ENCODE data around the gene NRF1.

The NRF1 gene

DNA sequence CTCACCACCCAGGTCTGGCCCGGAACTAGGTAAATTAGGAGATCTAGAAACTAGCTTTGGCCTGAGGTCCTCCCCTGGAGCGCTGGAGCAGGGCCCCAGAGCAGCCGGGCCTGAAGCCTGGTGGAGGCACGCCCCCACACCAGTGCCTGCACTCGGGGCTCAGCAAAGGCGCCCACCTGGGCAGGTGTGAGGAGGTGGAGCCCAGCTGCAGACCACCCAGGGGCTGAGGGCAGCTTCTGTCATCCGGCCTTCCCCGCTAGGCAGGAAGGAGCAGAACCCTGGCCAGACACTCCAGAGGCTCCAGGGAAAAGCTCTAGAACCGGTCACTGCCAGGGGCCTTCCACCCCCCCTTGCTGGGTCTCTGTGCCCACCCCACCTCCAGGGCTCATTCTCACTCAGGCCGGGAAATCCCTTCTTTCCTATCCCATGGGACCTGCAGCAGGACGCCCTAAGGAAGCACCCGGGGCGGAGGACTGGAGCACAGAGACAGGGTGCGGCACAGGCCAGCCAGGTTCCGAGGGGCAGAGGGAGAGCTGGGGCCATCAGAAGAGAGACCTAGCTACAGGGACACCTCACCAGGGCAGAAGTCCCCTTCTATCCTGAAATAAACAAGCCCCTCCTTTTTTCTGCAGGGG lies 161.2 kb downstream of the NRF1 start:
- DNase-seq = no peak

GRCh38 chr7:129773328-129773731 lies 161.8 kb downstream of the NRF1 start:
- no peak for DNase-seq

DNA sequence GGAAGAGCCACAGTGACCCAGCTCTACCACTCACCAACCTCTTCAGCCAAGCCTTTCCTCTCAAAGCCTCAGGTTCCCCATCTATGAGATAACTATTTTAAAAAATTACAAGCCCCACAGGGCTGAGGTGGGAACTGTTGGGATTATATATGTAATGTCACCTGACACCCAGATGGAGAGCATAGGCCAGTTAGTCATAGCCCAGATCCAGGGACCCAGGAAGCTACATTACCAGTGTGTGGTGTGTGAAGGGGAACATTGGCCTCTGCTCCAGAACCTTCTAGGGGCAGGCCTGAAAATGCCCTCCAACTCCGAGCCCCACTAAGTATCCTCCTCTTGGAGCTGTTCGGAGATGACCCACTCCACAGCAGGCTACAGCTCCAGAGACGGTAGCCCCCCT lies 162.4 kb downstream of the NRF1 start:
- DNase-seq = no peak

GRCh38 chr7:129774359-129774758 lies 162.8 kb downstream of the NRF1 start:
- no peak for DNase-seq

GRCh38 chr7:129774871-129775694 lies 163.6 kb downstream of the NRF1 start:
- no peak for DNase-seq

DNA sequence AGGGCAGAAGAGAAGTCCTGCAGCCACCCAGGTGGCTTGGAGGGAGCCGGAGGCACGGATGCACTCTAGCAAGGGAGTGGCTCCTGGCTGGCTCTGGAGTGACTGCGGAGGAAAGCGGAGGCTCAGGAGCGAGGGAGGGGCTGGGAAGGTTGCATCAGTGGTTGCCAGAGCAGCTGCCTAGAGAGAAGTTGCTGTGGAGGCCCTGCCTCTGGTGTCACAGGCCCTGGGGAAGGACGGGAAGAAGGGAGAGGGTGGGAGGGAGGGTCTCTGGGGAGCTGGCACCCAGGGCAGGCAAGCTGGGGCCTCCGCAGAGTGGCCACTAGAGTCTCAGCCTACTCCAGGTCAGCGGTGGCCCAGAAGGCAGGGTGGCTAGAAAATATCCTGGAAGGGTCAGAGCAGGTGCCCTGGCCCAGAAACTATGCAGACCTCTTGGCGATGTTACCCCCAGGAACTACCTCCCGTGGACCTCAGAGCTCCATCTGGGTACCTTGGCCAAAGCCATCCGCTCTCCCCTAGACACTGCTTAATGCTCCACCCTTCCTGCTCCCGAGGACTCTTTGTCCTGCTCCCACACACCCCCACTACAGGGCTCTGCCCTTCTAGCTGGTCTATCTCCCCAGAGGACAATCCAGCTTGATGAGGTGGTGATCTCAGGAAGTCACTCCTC lies 164.3 kb downstream of the NRF1 start:
- no peak for DNase-seq

GRCh38 chr7:129776362-129776722 lies 164.8 kb downstream of the NRF1 start:
- no peak for DNase-seq

DNA sequence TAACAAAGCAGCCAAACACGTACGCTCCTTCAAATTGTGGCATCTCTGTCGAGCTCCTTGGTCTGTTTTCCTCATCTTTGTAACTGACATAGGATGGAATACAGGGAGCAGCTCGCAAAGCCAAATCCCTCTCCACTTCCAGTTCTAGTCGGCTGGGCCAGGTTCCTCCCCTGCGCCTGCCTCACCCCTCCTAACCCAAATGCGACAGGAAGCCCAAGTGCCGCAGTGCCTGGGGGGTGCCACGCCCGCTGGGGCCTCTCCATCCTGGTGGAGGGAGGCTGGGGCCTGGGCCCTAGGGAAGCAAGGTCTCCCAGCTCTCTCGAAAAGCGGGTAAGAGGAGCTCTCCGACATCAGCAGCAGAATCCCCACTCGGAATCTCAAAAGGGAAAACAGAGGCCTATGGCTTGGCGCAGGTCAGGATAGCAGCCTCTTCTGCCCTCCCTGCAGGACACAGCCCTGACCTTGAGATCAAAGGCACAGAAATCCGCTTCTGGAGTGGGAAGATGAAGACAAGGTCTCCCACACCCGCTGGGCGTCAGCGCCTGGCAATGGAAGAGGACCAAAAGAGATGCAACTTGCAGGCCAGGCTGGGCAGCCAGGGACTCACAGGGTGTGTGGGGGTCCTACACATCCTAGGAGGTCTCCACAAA lies 165.8 kb downstream of the NRF1 start:
- DNase-seq = no peak

DNA sequence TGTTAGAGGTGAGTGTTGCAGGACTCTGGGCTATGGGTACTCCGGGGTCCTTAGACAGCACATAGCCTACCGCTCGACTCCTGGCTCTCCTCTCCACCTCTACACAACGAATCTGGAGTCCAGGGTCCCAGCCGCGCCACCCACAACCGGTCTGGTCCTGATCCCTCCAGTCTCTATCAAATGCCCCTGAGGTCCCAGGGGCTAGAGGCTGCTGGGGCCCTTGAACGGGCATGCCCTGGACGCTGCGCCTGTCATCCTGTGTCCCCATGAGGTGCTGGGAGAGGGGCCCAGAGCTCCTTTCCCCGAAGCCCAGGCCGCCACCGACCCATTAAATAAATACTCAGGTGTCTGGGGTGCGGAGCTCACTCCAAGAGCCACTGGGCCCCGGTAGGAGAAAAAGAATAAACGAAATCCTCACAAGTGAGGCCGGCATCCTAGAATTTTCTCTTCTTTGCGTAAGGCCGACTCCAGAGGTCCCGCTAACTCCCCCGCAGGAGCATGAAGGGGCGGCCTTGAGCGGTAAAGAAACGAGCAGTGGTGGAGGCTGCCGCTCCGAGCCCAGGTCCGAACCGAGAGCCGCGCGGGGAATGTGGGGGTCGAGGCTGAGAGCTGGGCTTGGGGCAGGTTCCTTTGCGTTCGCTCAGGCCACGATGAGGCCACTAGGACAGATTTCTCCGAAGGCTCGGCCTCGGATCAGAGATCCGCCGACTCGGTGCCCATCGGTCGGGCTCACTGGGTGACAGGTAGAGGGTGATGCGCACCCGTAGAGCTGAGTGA lies 166.7 kb downstream of the NRF1 start:
- no peak for DNase-seq

DNA sequence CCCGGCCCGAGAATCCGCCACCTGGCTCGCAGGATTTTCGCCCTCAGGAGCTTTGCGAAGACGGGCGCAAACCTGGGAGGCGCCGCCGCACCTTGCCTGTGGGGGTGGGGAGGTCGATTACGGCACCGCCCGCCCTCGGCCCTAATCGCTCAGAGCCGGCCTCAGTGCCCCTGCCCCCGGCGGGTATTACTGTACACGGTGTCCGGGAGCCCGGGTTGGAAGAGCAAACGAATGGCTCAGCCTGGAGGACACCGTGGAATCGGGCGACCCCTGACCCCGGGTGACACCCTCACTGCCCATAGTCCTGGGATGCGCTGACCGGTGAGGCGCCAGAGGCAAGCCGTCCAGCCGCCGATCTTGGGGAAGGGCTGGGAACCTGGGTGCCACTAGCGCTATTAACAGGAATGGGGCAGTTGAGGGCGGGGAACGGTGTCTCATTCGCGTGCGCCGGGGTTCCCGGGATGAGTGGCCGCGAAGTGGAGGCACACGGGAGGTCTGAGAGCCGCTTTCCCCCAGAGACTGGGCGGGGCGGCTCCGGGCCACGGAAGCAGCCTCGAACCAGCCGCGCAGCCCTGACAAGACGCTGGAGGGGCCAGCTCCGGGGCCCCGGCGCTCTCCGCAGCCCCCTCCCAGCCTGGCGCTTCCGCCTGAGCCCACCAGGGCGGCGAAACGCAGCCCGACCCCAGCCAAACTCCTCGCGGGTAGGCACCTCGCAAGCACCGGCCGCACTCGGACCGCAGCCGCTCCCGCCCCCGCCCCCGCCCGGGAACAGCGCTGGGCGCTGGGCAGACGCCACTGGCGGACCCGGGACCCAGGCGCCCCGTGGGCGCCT lies 167.5 kb downstream of the NRF1 start:
- DNase-seq = no peak

DNA sequence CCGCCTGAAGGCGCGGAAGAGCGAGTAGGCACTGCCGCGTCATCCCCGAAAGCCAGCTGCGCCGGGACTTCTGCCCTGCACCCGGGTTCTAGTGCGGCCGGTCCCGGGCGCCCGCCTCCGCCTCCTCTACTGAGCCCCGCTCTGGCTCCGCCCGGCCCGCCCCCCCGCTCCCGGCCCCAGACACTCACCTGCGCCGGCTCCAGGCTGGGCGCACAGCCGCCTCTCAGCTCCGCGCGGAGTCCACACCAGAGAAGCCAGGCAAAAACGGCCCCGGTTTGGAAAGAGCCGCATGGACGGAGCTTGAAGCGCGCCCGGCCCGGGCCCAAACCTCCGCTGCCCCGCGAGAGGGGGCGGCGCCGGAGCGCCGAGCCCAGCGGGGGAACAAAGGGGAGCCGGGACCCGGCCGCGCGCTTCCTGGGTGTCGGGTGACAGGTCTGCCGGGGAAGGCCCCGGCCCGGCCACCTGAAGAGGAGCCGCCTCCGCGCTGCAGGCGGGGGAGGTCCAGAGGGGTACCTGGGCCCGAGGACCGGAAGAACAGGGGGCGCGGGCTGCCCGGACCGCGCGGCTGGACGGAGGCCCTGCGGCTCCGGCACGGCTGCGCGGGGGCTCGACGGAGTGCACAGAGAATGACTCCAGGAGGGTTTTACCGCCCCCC lies 168.2 kb downstream of the NRF1 start:
- peak; percentile 12 to 15 for DNase-seq

DNA sequence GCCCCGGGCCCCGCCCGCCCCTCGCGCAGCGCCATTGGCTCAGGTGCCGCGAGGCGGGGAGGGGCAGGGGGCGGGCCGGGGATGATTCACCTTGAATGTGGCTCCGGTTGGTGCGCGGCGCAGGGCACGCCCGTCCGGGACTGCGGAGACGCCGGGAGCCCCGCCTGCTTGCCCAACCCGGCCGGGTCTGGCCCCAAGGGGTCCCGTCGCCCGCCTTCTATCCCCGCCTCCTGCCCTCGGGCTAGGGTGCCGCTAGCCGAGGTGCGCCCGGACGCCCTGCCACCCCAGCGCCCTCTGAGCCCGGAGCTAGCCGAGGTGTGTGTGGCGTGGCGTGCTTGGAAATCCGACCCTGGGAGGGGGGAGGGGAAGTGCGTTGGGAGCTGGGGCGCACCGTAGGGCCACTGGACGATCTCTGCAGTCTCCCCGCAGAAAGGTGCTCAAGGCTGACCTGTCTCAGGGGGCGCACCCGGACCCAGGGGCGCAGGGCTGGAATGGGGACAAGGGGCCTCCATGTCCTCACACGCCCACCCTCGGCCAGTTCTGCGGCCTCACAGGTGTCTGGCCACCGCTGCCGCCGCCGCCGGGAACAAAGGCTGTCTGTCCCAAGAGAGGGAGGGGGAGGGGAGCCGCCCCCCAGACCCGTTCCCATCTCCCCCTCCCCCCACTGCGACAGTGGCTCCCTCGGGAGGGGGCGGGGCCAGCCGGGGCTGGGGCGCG lies 168.9 kb downstream of the NRF1 start:
- peak; percentile 79 to 81 for DNase-seq

DNA sequence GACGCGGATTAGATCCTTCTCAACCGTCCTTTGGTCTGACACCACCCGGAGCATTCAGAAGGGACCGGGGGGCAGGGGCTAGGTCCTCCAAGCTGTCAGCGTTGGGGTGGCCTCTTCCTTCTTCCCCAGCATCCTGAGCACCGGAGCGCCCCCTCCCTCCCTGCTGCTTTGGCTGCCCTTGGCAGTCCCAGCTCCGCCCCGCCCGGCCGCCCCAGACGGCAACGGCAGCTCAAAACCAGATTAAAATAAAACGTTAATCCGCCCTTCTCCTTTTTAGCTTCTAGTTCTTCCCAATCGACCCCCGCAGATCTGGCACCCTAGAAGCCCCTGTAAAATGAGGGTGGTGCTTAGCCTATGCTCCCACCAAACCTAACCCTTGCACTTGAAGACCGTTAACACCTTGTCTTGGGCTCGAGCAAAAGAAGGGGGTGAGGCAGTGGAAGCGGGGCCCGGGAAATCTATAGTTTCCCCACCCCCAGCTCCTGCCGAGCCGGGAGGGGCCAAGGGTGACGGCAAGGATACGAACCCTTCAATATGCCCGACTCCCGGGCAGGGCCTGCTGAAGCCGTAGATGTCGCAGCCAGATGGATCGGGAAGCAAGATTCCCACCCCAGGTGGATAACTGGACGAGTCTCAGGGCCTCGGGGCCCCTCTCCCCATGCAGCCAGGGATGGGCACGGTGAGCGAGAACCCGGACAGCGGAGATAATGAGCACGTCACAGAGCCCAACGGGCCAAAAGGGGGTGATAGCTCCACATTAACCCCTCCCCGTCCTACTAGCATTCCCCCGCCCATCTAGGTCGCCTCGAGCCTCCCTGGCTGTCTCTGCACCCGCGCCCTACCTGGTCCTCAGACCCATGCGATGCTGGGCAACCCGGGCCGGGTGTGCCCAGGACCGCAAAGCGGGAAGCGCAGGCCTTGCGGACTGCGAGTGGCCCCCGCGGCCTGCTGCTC lies 169.7 kb downstream of the NRF1 start:
- no peak for DNase-seq

DNA sequence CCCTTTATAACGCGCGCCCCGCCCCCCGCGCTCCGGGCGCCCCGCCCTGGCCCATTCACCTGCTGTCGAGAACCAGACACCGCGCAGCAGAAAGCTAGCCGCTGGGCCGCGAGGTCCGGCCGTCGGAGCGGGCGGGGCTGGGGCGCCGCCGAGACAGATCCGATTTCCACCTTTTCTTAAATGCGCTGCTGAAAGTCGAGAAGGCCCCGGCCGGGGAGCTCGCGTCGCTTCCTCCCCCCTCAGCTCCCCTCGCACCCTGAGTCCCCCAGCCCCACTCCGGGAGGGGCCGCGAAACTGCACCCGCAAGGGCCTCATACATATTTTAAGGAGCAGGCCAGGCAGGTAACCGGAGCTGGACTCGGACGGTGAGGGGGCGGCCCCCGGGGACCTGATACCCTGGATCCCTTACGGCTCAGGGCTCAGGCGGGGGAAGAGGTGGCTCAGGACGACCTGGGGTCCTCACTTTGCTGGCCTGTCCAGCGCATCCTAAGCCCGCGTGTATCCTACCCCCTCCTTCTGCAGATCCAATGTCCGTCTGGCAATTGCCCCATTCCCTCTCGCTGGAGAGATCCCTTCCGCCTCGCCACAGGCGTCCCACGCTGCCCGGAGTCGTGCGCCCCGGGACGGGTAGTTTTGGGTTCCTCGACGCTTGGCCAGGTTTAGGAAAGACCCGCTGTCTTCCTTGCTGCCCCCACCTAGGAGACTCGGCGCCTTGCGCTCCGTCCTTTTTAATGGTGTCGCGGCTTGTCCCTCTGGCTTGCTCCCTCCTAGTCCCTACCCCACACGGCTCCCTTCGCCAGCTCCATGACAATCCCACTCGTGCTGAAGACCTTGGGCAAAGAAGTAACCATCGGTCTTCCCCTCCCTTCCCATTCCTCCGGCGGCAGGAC lies 170.7 kb downstream of the NRF1 start:
- no peak for DNase-seq

DNA sequence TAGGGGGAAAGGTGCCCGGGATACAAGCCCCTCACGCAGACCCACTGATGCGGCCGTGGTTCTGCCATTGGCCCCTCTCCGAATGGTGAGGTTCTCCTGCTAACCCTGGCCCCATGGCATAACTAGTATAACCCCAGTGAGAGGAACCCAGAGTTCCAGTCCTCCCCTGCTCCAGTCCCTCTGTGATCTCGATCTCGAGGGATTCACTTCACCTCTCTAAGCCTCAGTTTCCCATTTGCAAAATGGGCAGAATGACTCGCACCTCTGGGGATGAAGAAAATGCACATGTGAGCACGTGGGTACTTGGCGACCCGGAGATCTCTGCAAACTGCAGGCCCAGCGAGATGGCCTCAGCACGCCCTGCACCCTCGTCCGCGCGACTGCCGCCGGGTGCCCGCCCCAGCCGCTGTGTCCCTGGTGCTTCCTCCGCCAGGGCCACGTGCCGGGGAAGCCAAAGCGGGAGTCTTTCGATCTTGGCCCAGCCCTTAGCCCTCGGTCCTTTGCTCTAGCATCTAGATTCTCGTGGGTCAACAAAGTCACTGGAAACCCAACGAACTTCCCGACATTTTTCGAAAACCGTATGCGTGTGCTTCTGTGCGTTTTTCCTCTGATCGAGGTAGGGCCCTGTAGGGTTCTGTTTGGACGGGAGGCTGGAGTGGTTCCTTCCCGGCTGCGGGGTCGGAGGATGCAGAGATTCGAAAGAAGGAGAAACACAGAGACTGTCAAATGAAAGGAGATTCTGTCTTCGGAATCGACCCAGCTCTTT lies 171.5 kb downstream of the NRF1 start:
- DNase-seq = no peak

- no peak for DNase-seq
These were observed 172.0 kb downstream of the NRF1 start for GRCh38 chr7:129783584-129783919.

GRCh38 chr7:129784437-129784782 lies 172.9 kb downstream of the NRF1 start:
- DNase-seq = no peak
